ENCODE measurements around the gene BCLAF3. TPM values are rescaled to one million over a fixed set of nuclear protein-coding genes. Genes with fewer than 3 reads are reported as not detected.

The BCLAF3 gene
- total and polyA plus RNA-seq, 2 of the 13 experiments (the other 11 are each of a cell fraction or from before 2014, with no cell fraction given): 1.5 to 2.7 TPM

DNA sequence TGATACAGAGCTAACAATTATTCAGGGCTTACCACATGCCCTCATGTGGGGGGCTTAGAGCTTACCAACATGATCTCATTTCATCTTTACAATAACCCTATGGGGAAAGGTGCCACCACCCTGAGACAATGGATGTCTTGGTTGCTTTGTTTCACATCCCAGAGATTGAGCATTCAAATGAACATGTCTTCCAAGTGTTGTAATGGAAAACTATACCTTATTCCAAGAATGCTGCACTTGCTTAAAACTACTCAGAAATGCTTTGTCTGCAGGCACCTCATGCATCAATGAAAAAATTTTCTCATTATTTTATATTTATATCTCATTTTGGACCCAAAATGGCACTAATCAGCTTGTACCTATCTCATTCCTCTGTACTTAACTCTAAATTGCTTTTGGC, 34.6 kb downstream of the BCLAF3 start:
- peaks cover 16% of the 10 kb centered on the region for H3K4me1 ChIP-seq (ENCODE audit: insufficient read depth, low read length)
- H3K27ac ChIP-seq (ENCODE audit: extremely low read length, insufficient read depth, low read length): no peak overlapping the region
- no peak overlapping the region for H3K4me2 ChIP-seq (ENCODE audit: low read depth, low read length)
- no peaks in the 10 kb centered on the region for H3K27me3 ChIP-seq (ENCODE audit: control insufficient read depth in 1 of 2, insufficient read depth in 2 of 2, low read length in 2 of 2)
- CTCF ChIA-PET (ENCODE audit: low intra/inter-chr PET ratio, low total read pairs): no interaction called here
- H2AFZ ChIP-seq (ENCODE audit: low read length): no peak overlapping the region
- in situ Hi-C loops (cut with HindIII; ENCODE audit: extremely low pct_ligation_motif_present, low pct_unique_long_range_greater_than_20kb) (no loop called here), intact Hi-C loops (cut with micrococcal nuclease; ENCODE audit: unreplicated experiment) (no loop called here)
- no peak overlapping the region for H3K9ac ChIP-seq (ENCODE audit: insufficient read depth, low read depth, low read length)
- no peak for TF ChIP-seq TOPORS (CRISPR knock-in tag; IDR thresholded peaks at IDR 0.05)
- TF ChIP-seq ATF1 (CRISPR knock-in tag; IDR thresholded peaks at IDR 0.05): no peak
- TF ChIP-seq, protein P1, sequence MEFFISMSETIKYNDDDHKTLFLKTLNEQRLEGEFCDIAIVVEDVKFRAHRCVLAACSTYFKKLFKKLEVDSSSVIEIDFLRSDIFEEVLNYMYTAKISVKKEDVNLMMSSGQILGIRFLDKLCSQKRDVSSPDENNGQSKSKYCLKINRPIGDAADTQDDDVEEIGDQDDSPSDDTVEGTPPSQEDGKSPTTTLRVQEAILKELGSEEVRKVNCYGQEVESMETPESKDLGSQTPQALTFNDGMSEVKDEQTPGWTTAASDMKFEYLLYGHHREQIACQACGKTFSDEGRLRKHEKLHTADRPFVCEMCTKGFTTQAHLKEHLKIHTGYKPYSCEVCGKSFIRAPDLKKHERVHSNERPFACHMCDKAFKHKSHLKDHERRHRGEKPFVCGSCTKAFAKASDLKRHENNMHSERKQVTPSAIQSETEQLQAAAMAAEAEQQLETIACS (CRISPR knock-in tag; IDR thresholded peaks at IDR 0.05): no peak
- TF ChIP-seq ZNF615 (CRISPR knock-in tag; IDR thresholded peaks at IDR 0.05; ENCODE audit: borderline replicate concordance): no peak
- TF ChIP-seq, protein P2, sequence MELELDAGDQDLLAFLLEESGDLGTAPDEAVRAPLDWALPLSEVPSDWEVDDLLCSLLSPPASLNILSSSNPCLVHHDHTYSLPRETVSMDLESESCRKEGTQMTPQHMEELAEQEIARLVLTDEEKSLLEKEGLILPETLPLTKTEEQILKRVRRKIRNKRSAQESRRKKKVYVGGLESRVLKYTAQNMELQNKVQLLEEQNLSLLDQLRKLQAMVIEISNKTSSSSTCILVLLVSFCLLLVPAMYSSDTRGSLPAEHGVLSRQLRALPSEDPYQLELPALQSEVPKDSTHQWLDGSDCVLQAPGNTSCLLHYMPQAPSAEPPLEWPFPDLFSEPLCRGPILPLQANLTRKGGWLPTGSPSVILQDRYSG (CRISPR knock-in tag; IDR thresholded peaks at IDR 0.05): no peak
- TF ChIP-seq, protein P3, sequence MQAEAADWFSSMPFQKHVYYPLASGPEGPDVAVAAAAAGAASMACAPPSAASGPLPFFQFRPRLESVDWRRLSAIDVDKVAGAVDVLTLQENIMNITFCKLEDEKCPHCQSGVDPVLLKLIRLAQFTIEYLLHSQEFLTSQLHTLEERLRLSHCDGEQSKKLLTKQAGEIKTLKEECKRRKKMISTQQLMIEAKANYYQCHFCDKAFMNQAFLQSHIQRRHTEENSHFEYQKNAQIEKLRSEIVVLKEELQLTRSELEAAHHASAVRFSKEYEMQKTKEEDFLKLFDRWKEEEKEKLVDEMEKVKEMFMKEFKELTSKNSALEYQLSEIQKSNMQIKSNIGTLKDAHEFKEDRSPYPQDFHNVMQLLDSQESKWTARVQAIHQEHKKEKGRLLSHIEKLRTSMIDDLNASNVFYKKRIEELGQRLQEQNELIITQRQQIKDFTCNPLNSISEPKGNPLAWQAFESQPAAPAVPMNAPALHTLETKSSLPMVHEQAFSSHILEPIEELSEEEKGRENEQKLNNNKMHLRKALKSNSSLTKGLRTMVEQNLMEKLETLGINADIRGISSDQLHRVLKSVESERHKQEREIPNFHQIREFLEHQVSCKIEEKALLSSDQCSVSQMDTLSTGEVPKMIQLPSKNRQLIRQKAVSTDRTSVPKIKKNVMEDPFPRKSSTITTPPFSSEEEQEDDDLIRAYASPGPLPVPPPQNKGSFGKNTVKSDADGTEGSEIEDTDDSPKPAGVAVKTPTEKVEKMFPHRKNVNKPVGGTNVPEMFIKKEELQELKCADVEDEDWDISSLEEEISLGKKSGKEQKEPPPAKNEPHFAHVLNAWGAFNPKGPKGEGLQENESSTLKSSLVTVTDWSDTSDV (CRISPR knock-in tag; IDR thresholded peaks at IDR 0.05): no peak
- TF ChIP-seq, protein P4, sequence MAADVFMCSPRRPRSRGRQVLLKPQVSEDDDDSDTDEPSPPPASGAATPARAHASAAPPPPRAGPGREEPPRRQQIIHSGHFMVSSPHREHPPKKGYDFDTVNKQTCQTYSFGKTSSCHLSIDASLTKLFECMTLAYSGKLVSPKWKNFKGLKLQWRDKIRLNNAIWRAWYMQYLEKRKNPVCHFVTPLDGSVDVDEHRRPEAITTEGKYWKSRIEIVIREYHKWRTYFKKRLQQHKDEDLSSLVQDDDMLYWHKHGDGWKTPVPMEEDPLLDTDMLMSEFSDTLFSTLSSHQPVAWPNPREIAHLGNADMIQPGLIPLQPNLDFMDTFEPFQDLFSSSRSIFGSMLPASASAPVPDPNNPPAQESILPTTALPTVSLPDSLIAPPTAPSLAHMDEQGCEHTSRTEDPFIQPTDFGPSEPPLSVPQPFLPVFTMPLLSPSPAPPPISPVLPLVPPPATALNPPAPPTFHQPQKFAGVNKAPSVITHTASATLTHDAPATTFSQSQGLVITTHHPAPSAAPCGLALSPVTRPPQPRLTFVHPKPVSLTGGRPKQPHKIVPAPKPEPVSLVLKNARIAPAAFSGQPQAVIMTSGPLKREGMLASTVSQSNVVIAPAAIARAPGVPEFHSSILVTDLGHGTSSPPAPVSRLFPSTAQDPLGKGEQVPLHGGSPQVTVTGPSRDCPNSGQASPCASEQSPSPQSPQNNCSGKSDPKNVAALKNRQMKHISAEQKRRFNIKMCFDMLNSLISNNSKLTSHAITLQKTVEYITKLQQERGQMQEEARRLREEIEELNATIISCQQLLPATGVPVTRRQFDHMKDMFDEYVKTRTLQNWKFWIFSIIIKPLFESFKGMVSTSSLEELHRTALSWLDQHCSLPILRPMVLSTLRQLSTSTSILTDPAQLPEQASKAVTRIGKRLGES (CRISPR knock-in tag; IDR thresholded peaks at IDR 0.05; ENCODE audit: borderline replicate concordance): no peak
- no peak for TF ChIP-seq RFXANK (CRISPR knock-in tag; IDR thresholded peaks at IDR 0.05)
- TF ChIP-seq CHD2 (IDR thresholded peaks at IDR 0.05; ENCODE audit: low read depth, low read length): no peak
- TF ChIP-seq, protein P5, sequence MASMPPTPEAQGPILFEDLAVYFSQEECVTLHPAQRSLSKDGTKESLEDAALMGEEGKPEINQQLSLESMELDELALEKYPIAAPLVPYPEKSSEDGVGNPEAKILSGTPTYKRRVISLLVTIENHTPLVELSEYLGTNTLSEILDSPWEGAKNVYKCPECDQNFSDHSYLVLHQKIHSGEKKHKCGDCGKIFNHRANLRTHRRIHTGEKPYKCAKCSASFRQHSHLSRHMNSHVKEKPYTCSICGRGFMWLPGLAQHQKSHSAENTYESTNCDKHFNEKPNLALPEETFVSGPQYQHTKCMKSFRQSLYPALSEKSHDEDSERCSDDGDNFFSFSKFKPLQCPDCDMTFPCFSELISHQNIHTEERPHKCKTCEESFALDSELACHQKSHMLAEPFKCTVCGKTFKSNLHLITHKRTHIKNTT (CRISPR knock-in tag; IDR thresholded peaks at IDR 0.05): no peak
- TF ChIP-seq GZF1 (CRISPR knock-in tag; IDR thresholded peaks at IDR 0.05): no peak
- no peak for TF ChIP-seq ZNF430 (CRISPR knock-in tag; IDR thresholded peaks at IDR 0.05)
- TF ChIP-seq MEIS1 (CRISPR knock-in tag; IDR thresholded peaks at IDR 0.05; ENCODE audit: borderline replicate concordance): no peak
- ATAC-seq (no peak), DNase-seq (ENCODE audit: low spot score) (no peak), FAIRE-seq (no peak)
- H3K36me3 ChIP-seq (replicated peaks in 1 of 2; ENCODE audit: control insufficient read depth in 1 of 2, insufficient read depth in 2 of 2, low read length in 2 of 2): peaks cover 0 to 1% of the 10 kb centered on the region in 2 experiments; a peak in 1 of 5 replicates
- no peaks in the 10 kb centered on the region for H3K79me2 ChIP-seq (ENCODE audit: insufficient read depth, low read length)
- POLR2A ChIA-PET: no interaction called here
- no peaks in the 10 kb centered on the region for H3K9me3 ChIP-seq (ENCODE audit: low read length)
- BruUV-seq (replicated peaks): no TSS peak
- no peaks in the 10 kb centered on the region for H4K20me1 ChIP-seq (ENCODE audit: insufficient read depth, low read length)
- H3K4me3 ChIP-seq (replicated peaks in 1 of 3; ENCODE audit: insufficient read depth in 1 of 3, low read depth in 2 of 3, low read length in 3 of 3): no peak overlapping the region
